DMS53 (cell line): Measurements from ENCODE around the gene MCF2L.
"Not testable (repeated sequence)": the region's sequence is repeated elsewhere in the genome, so short reads cannot be mapped to it uniquely, and the experiment has no call there.

ENCODE experiments used
- DNase-seq: peaks from one replicate; lab custom pipeline; 2025; lab: John Stamatoyannopoulos, UW

MCF2L gene

GRCh38 chr13:113065406-113066141 is 96.6 kb downstream of the MCF2L start:
- no peak for DNase-seq

GRCh38 chr13:113066142-113066455 is 97.1 kb downstream of the MCF2L start:
- no peak for DNase-seq

- DNase-seq, result no peak
Measured at GRCh38 chr13:113066746-113067145, 97.7 kb downstream of the MCF2L start.

DNA sequence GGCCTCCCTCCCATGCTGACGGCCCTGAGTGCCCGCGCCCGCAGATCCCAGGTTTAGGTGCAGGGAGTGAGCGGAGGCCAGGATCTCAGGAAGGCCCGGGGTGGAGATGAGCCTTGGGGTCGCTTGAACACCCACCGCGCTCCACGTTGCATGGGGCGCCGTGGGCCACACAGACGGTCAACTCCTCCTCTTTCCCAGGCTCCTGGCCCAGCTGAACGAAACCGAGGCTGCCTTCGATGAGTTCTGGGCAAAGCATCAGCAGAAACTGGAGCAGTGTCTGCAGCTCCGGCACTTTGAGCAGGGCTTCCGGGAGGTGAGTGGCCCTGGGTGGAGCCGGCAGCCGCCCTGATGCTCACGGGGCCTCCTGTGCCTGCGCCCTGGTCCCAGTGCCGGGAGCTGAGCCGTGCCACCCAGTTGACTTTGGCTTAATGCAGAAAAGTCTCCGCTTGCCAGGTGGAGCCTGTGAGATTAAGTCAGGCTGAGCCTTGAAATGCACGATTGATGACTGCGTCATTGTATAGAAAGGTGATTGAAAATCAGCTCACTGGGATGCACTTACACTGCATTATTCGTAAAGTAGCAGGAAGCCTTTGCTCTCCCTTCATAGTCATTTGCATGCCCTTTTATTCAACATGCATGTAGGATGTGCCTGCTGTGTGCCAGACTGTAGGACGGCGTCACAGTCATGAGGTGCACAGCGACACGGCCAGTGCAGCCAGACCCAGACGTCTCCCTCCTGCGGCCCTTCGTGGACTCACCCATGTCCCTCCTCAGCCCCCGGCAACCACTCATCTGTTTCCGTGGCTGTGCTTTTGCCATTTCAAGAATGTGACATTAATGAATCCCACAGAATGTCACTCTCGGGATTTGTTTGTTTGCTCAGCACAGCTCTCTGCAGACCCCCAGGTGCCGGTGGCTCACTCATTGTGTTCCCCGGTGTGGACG is 101.1 kb downstream of the MCF2L start:
- DNase-seq, result no peak

- no peak for DNase-seq
Measured at GRCh38 chr13:113070855-113071254, 101.8 kb downstream of the MCF2L start.

DNA sequence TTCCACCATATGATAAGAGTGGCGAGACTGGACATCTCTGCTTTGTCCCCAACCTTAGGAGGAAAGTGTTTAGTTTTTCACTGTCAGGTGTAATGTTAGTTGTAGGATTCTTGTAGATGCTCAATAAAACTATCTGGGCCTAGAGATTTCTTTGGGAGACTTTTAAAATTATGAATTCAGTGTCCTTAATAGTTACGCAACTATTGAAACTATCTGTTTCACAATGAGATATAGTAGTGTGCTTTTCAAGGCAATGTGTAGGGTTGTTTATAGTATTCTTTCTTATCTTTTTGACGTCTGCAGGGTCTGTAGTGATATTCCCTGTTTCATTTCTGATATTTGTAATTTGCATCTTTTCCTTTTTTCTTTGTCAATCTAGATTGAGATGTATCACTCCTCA is 103.4 kb downstream of the MCF2L start:
- DNase-seq, result no peak

GRCh38 chr13:113073942-113074341 is 104.9 kb downstream of the MCF2L start:
- DNase-seq, result no peak

- no peak for DNase-seq
Measured at GRCh38 chr13:113074401-113074800, 105.4 kb downstream of the MCF2L start.

DNA sequence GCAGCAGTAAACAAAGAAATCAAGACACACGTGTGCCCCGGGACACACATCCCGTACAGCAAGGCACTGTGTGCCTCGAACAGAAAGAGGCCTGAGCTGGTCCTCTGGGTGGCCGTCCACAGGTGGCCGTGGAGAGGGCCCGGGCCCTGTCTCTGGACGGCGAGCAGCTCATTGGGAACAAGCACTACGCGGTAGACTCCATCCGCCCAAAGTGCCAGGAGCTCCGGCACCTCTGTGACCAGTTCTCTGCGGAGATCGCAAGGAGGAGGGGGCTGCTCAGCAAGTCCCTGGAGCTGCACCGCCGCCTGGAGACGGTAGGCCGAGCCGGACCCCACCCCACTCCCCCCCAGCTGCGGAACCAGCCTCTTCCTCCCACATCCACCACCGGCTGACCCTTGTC is 105.9 kb downstream of the MCF2L start:
- no peak for DNase-seq

- no peak for DNase-seq
Measured at GRCh38 chr13:113075711-113076110, 106.7 kb downstream of the MCF2L start.

DNA sequence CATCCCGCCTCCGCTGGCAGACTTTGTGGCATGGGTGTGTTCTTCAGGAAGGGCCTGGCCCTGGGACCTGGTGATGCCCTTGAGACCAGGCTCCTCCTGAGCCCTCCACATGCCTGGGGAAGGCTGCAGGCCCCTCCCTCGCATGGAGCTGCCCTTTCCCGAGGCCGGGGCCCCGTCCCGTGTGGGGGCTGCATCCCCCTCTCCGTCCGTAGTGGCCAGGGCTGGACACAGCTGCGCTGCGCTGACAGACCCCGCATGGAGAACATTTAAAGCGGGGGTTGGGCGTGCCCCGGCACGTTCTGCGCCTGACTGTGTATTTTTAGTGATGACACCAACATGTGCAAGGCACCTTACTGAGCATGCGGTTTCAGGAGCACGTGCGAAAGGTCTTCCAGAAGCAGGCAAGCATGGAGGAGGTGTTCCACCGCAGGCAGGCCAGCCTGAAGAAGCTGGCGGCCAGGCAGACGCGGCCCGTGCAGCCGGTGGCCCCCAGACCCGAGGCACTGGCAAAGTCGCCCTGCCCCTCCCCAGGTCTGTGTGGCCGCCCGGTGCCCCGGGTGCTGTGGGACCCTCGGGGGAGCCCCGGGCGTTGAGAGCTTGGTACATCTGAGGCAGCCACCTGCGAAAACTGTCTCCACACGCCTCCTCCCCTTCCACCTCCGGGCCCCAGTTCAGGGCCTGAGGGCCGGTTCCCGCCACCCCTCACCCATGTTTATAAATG is 107.8 kb downstream of the MCF2L start:
- no peak for DNase-seq

- no peak for DNase-seq
Measured at GRCh38 chr13:113077566-113077952, 108.5 kb downstream of the MCF2L start.

DNA sequence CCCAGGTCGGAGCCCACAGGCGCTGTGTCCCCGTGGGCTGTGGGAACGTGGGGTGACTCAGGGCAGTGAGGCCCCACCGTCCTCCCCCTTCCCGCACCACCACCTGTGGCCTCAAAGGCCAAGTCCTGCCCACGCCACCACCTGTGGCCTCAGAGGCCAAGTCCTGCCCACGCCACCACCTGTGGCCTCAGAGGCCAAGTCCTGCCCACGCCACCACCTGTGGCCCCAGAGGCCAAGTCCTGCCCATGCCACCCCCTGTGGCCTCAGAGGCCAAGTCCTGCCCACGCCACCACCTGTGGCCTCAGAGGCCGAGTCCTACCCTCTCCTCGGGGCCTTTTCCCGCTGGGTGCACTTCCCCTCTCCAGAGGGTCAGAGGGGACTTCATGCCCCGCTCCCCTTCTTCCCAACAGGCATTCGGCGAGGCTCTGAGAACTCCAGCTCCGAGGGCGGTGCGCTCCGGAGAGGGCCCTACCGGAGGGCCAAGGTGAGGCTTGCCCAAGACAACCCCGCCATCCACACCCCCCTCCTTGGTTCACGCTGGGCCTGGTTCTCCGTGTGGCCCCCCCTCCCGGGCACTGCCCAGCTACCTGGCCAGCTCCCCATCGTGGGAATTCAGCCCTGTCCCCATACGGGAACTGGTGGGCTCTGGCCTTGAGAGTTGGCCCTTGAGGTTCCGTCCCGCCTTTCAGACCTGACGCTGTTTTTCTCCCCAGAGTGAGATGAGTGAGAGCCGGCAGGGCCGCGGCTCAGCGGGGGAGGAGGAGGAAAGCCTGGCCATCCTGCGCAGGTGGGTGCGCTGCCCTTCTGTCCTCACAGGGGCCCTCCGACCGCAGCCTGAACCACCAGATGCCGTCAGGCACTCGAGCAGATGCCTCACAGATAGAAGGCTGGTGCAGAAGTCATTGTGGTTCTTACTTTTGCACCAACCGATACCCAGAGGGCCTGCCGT is 109.2 kb downstream of the MCF2L start:
- no peak for DNase-seq

- no peak for DNase-seq
Measured at GRCh38 chr13:113078902-113079780, 110.1 kb downstream of the MCF2L start.

GRCh38 chr13:113079781-113080080 is 110.7 kb downstream of the MCF2L start:
- not testable (repeated sequence) for DNase-seq

GRCh38 chr13:113080361-113080831 is 111.4 kb downstream of the MCF2L start:
- DNase-seq, result no peak

- DNase-seq, result no peak
Measured at GRCh38 chr13:113080901-113081521, 112.0 kb downstream of the MCF2L start.

DNA sequence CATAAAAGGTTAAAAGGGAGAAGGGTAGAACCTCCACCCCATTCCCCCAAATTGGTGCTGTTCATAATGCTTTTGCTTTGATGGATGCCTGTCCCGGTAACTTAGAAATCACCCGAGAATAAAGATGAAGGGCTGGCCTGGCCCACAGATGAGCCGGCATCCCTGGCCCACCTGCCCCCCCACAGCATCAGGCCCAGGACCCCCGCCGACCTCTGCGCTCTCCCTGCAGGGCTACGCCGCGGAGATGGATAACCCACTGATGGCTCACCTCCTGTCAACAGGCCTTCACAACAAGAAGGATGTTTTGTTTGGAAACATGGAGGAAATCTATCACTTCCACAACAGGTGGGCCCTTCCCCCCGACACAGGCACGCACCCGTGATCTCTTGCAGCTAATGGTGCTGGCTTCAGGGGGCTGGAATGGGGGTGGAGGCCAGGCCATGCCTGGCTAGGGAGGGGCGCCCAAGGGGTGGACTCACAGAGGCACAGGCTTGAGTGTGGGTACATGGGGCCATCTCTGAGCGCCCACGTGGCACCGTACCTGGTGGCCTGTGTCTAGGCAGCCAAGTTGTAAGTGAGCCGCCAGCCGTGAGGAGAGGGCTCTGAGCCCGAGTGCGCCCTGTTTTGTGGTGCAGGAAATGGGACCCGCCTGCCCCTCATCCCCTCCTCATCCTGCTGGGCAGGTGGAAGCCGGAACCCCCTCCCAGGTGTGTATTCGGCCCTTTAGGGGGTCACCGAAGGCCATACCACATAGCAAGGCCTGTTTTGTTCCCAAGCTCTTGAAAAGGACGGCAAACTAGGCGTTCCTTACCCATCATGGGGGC is 113.4 kb downstream of the MCF2L start:
- no peak for DNase-seq

- no peak for DNase-seq
Measured at GRCh38 chr13:113083022-113083373, 114.0 kb downstream of the MCF2L start.
